OCI-M1 (cell line): ENCODE measurements around the gene FHOD3.
"Not testable (repeated sequence)": the region's sequence is repeated elsewhere in the genome, so short reads cannot be mapped to it uniquely, and the experiment has no call there.

Experiments
- DNase-seq: peaks from one replicate; lab custom pipeline; 2025; lab: John Stamatoyannopoulos, UW

FHOD3 gene

GRCh38 chr18:36711014-36711725 is 413.7 kb downstream of the FHOD3 start:
- DNase-seq = no peak

GRCh38 chr18:36711813-36712444 is 414.4 kb downstream of the FHOD3 start:
- DNase-seq = no peak

GRCh38 chr18:36714476-36714875 is 417.0 kb downstream of the FHOD3 start:
- DNase-seq = no peak

GRCh38 chr18:36717422-36718110 is 420.1 kb downstream of the FHOD3 start:
- no peak for DNase-seq

- peak; percentile 16 for DNase-seq
Measured at GRCh38 chr18:36718705-36719328, 421.3 kb downstream of the FHOD3 start.

- no peak for DNase-seq
Measured at GRCh38 chr18:36719630-36720029, 422.1 kb downstream of the FHOD3 start.

- not testable (repeated sequence) for DNase-seq
Measured at GRCh38 chr18:36721351-36721750, 423.8 kb downstream of the FHOD3 start.

- DNase-seq = no peak
Measured at GRCh38 chr18:36724169-36724568, 426.7 kb downstream of the FHOD3 start.

- no peak for DNase-seq
Measured at GRCh38 chr18:36724591-36725001, 427.1 kb downstream of the FHOD3 start.

- no peak for DNase-seq
Measured at GRCh38 chr18:36728345-36728744, 430.8 kb downstream of the FHOD3 start.

GRCh38 chr18:36729197-36729596 is 431.7 kb downstream of the FHOD3 start:
- no peak for DNase-seq

GRCh38 chr18:36732264-36732663 is 434.8 kb downstream of the FHOD3 start:
- DNase-seq = no peak

- DNase-seq = peak; percentile 2
Measured at GRCh38 chr18:36733150-36733549, 435.6 kb downstream of the FHOD3 start.

GRCh38 chr18:36734596-36734995 is 437.1 kb downstream of the FHOD3 start:
- DNase-seq = no peak

- DNase-seq = no peak
Measured at GRCh38 chr18:36735130-36735529, 437.6 kb downstream of the FHOD3 start.

GRCh38 chr18:36736094-36736493 is 438.6 kb downstream of the FHOD3 start:
- DNase-seq = no peak

GRCh38 chr18:36737316-36737715 is 439.8 kb downstream of the FHOD3 start:
- DNase-seq = no peak

GRCh38 chr18:36744261-36744876 is 446.9 kb downstream of the FHOD3 start:
- no peak for DNase-seq

- DNase-seq = no peak
Measured at GRCh38 chr18:36745219-36745975, 447.9 kb downstream of the FHOD3 start.

- peak; percentile 69 for DNase-seq
Measured at GRCh38 chr18:36752929-36753865, 455.7 kb downstream of the FHOD3 start.
